ENCODE measurements around the gene APBB1IP.

DNA sequence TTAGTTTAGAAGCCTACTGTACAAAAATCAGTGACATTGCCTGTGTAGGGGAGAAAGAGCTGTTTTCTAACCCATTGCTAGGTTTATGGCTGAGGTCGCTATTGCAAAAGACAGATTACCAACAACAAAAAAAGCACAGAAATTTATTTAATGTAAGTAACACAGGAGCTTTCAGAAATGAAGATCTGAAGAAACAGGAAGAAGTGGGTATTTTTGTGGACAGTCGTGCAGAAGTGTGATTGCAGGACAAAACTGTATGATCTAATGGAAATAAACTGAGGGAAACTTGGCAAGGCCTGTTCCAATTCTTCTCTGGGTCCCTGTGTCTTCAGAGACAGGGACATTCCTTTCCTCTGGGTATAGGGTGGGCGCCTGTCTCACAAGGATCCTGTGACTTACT, 87.4 kb downstream of the APBB1IP start:
- TF ChIP-seq, protein P1, sequence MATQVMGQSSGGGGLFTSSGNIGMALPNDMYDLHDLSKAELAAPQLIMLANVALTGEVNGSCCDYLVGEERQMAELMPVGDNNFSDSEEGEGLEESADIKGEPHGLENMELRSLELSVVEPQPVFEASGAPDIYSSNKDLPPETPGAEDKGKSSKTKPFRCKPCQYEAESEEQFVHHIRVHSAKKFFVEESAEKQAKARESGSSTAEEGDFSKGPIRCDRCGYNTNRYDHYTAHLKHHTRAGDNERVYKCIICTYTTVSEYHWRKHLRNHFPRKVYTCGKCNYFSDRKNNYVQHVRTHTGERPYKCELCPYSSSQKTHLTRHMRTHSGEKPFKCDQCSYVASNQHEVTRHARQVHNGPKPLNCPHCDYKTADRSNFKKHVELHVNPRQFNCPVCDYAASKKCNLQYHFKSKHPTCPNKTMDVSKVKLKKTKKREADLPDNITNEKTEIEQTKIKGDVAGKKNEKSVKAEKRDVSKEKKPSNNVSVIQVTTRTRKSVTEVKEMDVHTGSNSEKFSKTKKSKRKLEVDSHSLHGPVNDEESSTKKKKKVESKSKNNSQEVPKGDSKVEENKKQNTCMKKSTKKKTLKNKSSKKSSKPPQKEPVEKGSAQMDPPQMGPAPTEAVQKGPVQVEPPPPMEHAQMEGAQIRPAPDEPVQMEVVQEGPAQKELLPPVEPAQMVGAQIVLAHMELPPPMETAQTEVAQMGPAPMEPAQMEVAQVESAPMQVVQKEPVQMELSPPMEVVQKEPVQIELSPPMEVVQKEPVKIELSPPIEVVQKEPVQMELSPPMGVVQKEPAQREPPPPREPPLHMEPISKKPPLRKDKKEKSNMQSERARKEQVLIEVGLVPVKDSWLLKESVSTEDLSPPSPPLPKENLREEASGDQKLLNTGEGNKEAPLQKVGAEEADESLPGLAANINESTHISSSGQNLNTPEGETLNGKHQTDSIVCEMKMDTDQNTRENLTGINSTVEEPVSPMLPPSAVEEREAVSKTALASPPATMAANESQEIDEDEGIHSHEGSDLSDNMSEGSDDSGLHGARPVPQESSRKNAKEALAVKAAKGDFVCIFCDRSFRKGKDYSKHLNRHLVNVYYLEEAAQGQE (IDR thresholded peaks at IDR 0.05) = no peak
- TF ChIP-seq, protein P2, sequence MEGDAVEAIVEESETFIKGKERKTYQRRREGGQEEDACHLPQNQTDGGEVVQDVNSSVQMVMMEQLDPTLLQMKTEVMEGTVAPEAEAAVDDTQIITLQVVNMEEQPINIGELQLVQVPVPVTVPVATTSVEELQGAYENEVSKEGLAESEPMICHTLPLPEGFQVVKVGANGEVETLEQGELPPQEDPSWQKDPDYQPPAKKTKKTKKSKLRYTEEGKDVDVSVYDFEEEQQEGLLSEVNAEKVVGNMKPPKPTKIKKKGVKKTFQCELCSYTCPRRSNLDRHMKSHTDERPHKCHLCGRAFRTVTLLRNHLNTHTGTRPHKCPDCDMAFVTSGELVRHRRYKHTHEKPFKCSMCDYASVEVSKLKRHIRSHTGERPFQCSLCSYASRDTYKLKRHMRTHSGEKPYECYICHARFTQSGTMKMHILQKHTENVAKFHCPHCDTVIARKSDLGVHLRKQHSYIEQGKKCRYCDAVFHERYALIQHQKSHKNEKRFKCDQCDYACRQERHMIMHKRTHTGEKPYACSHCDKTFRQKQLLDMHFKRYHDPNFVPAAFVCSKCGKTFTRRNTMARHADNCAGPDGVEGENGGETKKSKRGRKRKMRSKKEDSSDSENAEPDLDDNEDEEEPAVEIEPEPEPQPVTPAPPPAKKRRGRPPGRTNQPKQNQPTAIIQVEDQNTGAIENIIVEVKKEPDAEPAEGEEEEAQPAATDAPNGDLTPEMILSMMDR (IDR thresholded peaks at IDR 0.05) = no peak
- TF ChIP-seq EP300 (IDR thresholded peaks at IDR 0.05) (no peak), MYC (IDR thresholded peaks at IDR 0.05; ENCODE audit: borderline replicate concordance, low read length) (no peak), POLR2A (IDR thresholded peaks at IDR 0.05; ENCODE audit: low read length) (no peak), RAD21 (conservative IDR thresholded peaks at IDR 0.05 in 1 of 2, IDR thresholded peaks at IDR 0.05 in 1 of 2) (no peak), RFX5 (IDR thresholded peaks at IDR 0.05) (no peak), CHD2 (IDR thresholded peaks at IDR 0.05; ENCODE audit: low read length, partially characterized antibody) (no peak), PHF8 (IDR thresholded peaks at IDR 0.05; ENCODE audit: borderline replicate concordance, low read depth) (no peak)
- TF ChIP-seq, protein P3, sequence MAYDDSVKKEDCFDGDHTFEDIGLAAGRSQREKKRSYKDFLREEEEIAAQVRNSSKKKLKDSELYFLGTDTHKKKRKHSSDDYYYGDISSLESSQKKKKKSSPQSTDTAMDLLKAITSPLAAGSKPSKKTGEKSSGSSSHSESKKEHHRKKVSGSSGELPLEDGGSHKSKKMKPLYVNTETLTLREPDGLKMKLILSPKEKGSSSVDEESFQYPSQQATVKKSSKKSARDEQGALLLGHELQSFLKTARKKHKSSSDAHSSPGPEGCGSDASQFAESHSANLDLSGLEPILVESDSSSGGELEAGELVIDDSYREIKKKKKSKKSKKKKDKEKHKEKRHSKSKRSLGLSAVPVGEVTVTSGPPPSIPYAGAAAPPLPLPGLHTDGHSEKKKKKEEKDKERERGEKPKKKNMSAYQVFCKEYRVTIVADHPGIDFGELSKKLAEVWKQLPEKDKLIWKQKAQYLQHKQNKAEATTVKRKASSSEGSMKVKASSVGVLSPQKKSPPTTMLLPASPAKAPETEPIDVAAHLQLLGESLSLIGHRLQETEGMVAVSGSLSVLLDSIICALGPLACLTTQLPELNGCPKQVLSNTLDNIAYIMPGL (CRISPR knock-in tag; IDR thresholded peaks at IDR 0.05; ENCODE audit: borderline replicate concordance) = no peak

Measured in A549 (cell line).